Mucosa of descending colon (tissue), 3 donors: ENCODE measurements around the gene MRPL20. TPM values are rescaled to one million over a fixed set of nuclear protein-coding genes. Genes with fewer than 3 reads are reported as not detected.

ENCODE experiments used
- ATAC-seq: fragments of 200-7000 bp; cut with Tn5 transposase; one replicate; pipeline ENCODE4 v1.9.1; 2020; ENCODE audit warnings: mild to moderate bottlenecking, moderate library complexity
- DNase-seq, 3 donors: peaks; one replicate each; pipeline ENCODE4 v3.0.0-alpha.2; 2020
- H3K36me3 ChIP-seq: fragments of 200-600 bp; one replicate; pipeline ENCODE4 v1.8.0; 2021; ENCODE audit warnings: low read depth, mild to moderate bottlenecking
- H3K4me1 ChIP-seq: fragments of 200-600 bp; one replicate; pipeline ENCODE4 v1.8.0; 2021; ENCODE audit warnings: low read depth, mild to moderate bottlenecking
- H3K4me3 ChIP-seq: fragments of 200-600 bp; one replicate; pipeline ENCODE4 v1.8.0; 2021; ENCODE audit warnings: mild to moderate bottlenecking
- H3K9me3 ChIP-seq: fragments of 200-600 bp; one replicate; pipeline ENCODE4 v1.8.0; 2021; ENCODE audit warnings: mild to moderate bottlenecking
- intact Hi-C, 2 donors: fragments of 100-400 bp; cut with DNase I in 1 of 2; cut with micrococcal nuclease in 1 of 2; formaldehyde crosslinking; loops; one replicate each; pipeline versions ENCODE4 v1.11.0 to v1.11.1; 2022; cut with DNase I, micrococcal nuclease
- total RNA-seq, 3 donors: library from RNA; stranded (reverse); fragmentation: NEBNext Ultra II Directional in 2 of 3; extraction: Animal tissue kit (Norgen Biotek cat#: 25700) in 2 of 3; gene quantifications; one replicate each; pipeline versions ENCODE4 v1.2.1 to v1.2.4, GENCODE V29; 2021 to 2023
- TF ChIP-seq, protein P1 (sequence below): fragments of 200-600 bp; IDR thresholded peaks from one replicate; pipeline ENCODE4 v1.8.0; 2022; ENCODE audit warnings: antibody characterized with exemption, mild to moderate bottlenecking
- donor health status: DM: no; HTN: no; CAD: no; lungs with moderate emphysema.
- donor health status: DM: no; HTN: no; CAD: no.
- donor health status: DM: no; HTN: yes; CAD: no.

Gene MRPL20
- total RNA-seq, 3 donors from 2014 or later = 75.7 to 106 (median 105) TPM

GRCh38 chr1:1356166-1356795, 50.8 kb downstream of the MRPL20 start:
- H3K9me3 ChIP-seq = no peaks in the 10 kb centered on the region
- ATAC-seq = no peak
- H3K4me3 ChIP-seq = no peak overlapping the region
- H3K36me3 ChIP-seq = no peaks in the 10 kb centered on the region
- DNase-seq = peak in 1 of 3 donors; percentile 23
- TF ChIP-seq, protein P1, sequence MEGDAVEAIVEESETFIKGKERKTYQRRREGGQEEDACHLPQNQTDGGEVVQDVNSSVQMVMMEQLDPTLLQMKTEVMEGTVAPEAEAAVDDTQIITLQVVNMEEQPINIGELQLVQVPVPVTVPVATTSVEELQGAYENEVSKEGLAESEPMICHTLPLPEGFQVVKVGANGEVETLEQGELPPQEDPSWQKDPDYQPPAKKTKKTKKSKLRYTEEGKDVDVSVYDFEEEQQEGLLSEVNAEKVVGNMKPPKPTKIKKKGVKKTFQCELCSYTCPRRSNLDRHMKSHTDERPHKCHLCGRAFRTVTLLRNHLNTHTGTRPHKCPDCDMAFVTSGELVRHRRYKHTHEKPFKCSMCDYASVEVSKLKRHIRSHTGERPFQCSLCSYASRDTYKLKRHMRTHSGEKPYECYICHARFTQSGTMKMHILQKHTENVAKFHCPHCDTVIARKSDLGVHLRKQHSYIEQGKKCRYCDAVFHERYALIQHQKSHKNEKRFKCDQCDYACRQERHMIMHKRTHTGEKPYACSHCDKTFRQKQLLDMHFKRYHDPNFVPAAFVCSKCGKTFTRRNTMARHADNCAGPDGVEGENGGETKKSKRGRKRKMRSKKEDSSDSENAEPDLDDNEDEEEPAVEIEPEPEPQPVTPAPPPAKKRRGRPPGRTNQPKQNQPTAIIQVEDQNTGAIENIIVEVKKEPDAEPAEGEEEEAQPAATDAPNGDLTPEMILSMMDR = no peak
- intact Hi-C loops = no loop called here
- peaks cover 12% of the 10 kb centered on the region for H3K4me1 ChIP-seq

- Histone ChIP-seq H3K4me1 (peaks cover 12% of the 10 kb centered on the region), H3K4me3 (no peak overlapping the region), H3K36me3 (no peaks in the 10 kb centered on the region), H3K9me3 (no peaks in the 10 kb centered on the region)
- ATAC-seq = peak; percentile 25
- TF ChIP-seq, protein P1 = no peak
- DNase-seq = peak in 1 of 3 donors; percentile 54
- intact Hi-C loops = no loop called here
Measured at GRCh38 chr1:1355416-1355815, 51.7 kb downstream of the MRPL20 start.

GRCh38 chr1:1354271-1355247, 52.5 kb downstream of the MRPL20 start:
- Histone ChIP-seq H3K4me3 (no peak overlapping the region), H3K4me1 (peaks cover 12% of the 10 kb centered on the region), H3K9me3 (no peaks in the 10 kb centered on the region), H3K36me3 (no peaks in the 10 kb centered on the region)
- DNase-seq (peak in 1 of 3 donors; percentile 34), ATAC-seq (no peak)
- intact Hi-C loops = no loop called here
- TF ChIP-seq, protein P1 = no peak

- Histone ChIP-seq H3K9me3 (no peaks in the 10 kb centered on the region), H3K4me1 (peaks cover 12% of the 10 kb centered on the region), H3K36me3 (no peaks in the 10 kb centered on the region), H3K4me3 (no peak overlapping the region)
- TF ChIP-seq, protein P1 = no peak
- ATAC-seq (no peak), DNase-seq (no peak)
- intact Hi-C loops = loop anchor here in 1 of 2 donors (2.0 kb wide), 1 partner anchor 21 kb away; the partner anchor contains the start of gene AURKAIP1
Measured at GRCh38 chr1:1353389-1354151, 53.5 kb downstream of the MRPL20 start.

DNA sequence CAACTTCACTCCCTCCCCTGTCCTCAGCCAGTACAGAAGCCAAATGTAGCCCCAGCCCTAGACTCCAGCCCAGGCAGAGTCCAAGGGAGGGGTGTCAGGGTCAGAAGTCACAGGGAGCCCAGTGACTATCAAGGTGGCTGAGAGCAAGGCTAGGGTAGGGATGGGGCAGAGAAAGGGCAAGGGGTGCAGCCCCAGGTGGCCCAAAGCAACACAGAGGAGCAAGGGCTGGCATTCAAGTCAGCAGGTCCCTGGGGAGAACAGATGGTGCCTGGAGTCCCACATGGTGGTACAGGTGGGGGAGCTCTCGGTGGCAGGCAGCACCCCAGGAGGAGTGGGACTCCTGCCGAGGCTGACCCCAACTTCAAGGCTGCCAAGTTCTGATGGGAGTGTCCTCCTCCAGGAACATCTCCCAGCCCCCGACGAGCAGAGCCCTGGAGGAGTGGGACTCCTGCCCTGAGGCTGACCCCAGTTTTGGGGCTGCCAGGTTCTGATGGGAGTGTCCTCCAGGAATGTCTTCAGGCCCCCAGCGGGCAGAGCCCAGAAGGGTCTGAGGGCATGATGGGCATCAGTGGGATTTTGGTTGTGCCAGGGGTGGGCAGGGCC, 54.2 kb downstream of the MRPL20 start:
- Histone ChIP-seq H3K9me3 (no peaks in the 10 kb centered on the region), H3K36me3 (no peaks in the 10 kb centered on the region), H3K4me3 (no peak overlapping the region), H3K4me1 (peaks cover 16% of the 10 kb centered on the region)
- intact Hi-C loops = loop anchor here in 1 of 2 donors (2.0 kb wide), 1 partner anchor 22 kb away; the partner anchor contains the start of gene AURKAIP1
- ATAC-seq = no peak
- DNase-seq = no peak
- TF ChIP-seq, protein P1 = no peak
